Stimulated activated naive CD4-positive, alpha-beta T cell treated with Interleukin-2 at 50 U/mL for 16 hours (primary cell): ENCODE measurements around the gene DOC2B.

ENCODE experiments used
- DNase-seq: peaks from one replicate; lab custom pipeline; 2025; lab: John Stamatoyannopoulos, UW

Gene DOC2B

DNA sequence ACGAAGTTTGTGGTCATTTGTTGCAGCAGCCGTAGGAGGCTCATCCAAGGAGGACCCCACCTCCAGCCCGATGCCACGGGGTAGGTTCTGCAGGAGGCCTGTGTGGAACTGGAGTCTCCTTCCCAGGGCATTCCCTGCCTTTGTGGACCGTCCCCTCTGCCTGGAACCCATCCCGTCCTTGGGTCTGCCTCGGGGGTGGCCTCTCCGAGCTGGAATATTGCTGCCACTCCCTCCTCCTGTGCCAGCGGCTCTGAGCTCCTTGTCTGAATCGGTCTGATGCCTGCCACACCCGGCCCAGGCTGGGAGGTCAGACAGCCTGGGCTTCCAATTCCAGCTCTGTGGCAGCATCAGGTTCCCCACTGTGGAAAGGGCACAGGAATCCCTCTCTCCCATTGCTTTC is 18.8 kb downstream of the DOC2B start:
- DNase-seq, result no peak

DNA sequence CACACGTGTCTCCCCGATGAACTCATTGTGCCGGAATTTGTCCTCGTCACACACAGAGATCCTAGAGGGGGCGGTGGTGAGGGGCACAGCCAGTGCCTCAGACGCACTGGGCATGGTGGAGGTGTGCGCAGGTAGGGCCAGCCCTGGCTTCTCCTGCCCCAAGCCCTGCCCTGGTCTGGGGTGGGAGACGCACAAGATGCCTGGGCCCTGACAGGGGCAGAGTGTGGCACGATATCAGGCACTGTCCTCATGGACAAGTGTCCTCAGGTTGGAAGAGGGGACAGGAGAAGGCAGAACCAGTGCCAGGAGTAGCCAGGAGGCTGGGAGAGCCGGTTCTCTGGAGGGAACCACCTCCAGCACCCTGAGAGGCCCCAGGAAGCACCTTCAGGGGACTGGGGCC is 20.0 kb downstream of the DOC2B start:
- no peak for DNase-seq

DNA sequence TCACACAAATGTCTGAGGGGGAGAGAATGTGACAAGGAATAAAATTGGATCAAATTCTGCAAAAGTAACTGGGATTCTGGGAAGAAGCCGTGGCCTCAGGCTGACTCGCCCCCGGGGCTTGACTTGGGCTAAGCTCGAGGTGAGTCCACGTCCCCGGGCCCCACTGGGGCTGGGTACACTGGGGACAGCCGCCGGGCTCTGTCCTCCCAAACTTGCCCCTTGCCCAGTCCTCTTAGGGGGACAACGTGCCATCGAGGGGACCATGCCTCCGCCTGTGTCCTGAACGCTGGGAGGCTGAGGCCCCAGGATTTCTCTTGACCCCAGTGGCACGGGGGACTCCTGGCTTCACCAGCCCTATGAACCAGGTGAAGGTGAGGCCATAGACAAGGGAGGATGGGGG is 21.1 kb downstream of the DOC2B start:
- DNase-seq, result no peak

DNA sequence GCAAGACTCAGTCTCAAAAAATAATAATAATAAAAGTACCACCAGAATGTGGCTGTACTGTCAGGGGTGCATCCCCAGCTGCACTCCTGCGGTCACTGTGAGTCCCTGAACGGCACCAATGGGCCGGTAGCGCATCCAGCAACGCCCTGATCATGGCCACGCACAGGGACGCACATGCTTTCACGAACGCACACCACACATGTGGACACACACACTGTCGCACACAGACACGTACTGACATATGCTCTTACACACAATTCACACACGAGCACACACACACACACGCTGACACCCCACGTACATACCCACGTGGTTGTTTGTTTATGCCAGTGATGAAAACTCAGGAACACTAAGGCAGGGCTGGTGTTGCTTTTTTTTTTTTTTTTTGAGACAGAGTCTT is 21.8 kb downstream of the DOC2B start:
- no peak for DNase-seq

DNA sequence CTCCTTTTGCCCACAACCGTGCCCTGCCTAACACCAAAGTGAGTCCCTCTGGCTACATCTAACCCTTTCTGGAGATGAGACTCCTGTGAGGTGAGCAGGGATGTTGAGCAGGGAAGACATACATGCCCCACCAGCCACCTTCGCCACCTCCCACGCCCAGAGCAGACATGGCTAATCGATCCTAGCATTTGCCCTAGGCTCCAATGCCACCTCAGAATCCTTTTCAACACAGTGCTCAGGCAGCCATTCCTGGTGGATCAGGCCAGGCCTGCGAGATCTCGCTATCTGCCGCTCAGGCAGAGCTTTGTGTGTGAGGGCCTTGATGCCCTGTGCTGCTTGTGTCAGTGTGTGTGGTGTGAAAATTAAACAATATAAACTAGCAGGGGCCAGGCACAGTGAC is 23.1 kb downstream of the DOC2B start:
- no peak for DNase-seq

DNA sequence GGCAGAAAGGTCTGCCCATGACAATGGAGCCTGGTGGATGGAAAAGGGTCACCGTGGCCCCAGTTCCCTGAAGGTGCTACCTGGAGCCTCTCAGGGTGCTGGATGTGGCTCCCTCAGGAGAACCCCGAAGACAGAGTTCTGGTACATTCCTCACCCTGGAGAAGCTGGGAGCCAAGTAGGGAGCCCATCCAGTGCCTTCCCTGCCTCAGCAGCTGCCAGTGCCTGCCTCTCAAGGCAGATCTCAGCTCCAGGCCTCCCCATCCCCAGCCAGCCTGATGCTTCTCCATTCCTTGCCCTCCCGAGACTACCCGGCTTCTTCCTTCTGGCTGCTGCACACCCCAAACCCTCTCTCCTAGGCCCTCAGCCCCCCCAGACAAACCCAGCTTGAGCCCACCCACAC is 23.5 kb downstream of the DOC2B start:
- no peak for DNase-seq

DNA sequence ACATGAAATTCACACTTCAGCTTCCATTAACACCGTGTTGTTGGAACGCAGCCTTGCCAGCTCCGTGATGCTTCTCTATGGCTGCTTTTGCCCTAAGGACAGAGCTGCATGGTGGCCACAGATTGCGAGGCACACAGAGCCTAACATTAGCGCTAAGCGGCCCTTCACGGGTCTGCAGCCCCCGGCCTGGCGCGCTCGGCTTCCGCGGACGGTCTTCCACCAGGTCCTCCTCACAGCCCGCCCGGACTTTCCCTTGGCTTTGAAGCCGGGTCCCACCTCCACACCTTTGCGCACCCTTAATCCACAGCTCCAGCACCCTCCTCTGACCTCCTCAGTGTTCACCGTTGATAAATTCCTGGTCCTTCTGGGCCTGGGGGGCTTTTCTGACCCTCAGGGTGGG is 24.5 kb downstream of the DOC2B start:
- no peak for DNase-seq

DNA sequence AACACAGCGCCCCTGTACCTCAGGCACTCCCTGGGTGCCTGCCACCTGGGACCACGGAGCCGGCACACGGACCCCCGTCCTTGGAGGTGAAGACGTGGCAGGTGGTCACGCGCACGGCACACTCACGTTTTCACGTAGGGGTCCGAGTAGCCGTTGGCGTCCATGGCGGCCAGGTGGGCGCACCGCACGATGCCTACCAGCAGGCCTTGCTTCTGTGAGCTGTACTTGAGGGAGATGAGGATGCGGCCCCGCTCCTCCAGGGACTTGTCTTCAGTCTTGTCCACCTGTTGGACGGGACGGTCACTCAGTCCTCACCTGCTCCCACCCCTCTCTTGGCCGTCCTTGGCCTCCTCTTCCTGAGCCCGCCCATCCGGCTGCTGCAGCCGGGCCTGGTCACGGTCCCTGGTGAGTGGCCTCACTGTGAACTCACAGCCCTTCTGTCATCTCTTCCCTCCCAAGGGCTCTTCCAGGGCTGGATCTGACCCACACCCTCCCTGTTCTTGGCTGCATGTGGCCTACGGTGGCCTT is 25.3 kb downstream of the DOC2B start:
- no peak for DNase-seq

DNA sequence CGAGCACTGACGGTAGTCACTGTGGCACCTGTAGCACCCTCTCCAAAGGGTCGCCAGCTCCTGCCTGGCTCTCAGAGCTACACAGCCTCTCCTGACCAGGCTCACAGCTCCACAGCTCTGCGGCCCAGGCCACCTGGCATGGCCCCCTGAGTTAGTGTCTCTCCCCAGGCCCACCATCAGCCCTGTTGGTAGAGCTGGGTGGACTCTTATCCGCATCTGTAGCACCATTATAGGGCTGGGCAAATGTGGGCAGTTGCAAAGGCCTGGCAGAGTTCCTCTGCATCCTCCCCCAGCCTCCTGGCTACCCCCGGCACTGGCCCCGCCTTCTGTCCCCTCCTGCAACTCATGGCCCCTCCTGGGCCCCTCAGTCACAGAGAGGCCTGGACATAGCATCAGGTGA is 25.9 kb downstream of the DOC2B start:
- DNase-seq, result no peak

DNA sequence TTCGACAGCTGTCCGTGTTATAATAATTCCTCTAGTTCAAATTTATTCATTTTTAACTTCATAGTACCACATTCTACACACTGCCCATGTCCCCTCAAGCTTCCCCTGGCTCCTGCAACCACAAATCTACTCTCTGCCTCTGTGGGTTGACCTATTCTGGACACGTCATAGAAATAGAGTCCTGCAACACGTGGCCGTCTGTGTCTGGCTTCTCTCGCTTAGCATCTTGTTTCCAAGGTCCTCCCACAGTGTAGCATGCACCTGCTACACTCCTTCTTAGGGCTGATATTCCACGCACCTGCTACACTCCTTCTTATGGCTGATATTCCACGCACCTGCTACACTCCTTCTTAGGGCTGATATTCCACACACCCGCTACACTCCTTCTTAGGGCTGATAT is 27.6 kb downstream of the DOC2B start:
- DNase-seq, result no peak

DNA sequence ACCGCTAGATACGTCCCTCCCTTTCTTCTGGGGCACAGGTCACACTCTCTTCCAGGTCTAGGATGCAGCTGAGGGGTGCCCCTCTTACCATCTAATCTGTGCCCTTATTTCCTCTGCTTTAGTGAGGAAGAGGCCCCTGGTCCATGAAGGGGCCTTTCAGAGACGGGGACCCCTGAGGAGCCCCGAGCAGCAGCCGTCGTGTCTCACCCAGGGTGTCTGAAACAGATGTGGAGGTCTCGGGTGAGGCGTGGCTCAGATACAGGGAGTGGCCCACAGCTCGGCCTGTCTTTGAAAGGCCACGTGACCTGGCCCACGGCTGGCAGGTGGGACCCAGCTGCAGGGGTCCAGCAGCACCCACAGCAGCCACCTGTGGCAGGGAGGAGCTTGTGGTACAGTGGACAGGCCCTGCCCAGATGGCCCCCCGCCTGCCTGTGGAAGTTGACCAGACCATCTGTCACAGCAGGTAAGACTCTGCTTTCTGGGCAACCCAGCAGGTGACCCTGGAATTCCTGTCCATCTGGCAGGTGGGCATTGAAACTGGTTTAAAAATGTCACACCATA is 28.5 kb downstream of the DOC2B start:
- DNase-seq, result no peak

DNA sequence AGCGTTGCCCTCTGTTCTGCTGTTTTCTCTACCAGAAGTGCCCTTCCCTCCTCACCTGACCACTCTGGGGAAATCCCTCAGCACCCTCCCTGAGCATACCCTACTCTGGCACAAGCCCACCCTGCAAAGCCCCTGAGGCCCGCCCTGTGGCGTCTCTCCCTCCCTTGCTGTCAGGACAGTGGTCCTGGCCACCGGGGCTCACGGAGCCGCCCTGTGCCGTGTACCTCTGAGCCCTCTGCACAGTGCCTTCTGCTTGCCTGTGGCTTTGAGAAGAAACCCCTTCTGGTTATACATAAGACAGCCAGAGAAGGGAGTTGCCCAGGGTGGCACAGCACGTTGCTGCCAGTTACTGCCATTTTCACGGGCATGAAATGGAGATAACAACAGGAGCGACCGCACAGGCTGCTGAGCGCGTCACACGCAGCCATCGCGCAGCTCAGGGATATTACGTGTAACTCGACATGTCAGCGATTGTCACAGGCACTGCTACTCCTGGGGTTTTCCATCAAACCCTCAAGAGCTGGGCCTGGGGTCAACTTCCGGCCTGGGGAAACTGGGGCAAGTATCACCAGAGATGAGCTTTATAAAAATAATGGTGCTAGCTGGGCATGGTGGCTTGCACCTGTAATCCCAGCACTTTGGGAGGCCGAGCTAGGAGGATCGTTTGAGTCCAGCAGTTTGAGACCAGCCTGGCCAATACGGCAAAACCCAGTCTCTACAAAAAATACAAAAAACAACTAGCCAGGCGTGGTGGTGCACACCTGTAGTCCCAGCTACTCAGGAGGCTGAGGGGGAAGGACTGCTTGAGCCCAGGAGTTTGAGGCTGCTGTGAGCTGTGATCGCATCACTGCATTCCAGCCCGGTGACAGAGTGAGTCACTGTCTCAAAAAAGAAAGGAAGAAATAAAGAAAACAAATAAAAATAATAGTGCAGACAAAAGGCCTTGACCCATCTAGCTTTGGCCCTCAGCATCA is 29.3 kb downstream of the DOC2B start:
- no peak for DNase-seq

DNA sequence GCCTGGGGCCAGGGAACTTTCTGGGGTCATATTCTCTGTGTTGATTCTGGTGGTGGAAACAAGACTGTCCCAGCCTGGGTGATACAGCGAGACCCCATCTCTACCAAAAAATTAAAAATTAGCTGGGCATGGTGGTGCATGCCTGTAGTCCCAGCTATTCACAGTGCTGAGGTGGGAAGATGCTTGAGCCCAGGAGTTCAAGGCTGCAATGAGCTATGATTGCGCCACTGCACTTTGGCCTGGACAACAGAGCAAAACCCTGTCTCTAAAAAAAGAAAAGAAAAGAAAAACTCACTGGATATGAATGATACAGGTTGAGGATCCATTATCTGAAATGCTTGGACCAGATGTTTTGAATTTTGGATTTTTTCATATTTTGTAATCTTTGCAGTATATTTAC is 30.4 kb downstream of the DOC2B start:
- no peak for DNase-seq

DNA sequence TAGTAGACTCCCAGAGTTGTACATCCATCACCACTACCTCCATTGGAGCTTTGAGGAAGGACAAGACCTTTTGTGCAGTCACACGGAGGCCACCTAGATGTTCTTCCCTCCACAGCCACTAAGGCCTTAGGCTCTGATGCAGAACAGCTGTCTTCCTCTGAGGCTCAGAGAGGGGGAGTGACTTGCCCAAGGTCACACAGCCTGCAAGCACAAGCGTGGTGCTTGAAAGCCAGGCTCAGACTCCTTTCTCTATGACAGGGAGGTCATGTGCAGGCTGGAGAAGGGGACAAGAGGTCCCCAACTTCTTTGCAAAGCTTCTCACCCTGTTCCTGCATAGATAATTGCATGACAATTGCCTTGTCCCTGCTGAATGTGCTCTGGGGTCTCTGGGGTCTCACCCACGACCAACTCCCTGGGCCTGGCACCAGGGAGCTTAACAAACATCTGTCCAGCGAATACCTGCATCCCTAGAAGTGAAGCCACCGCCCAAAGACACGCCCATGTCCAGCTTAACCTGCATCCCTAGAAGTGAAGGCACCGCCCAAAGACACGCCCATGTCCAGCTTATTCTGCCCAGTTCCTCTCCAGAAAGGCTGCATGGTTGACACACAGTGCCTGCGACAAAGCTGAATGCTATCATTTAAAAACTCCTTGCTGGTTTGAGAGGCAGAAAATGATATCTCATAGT is 31.4 kb downstream of the DOC2B start:
- DNase-seq, result no peak

DNA sequence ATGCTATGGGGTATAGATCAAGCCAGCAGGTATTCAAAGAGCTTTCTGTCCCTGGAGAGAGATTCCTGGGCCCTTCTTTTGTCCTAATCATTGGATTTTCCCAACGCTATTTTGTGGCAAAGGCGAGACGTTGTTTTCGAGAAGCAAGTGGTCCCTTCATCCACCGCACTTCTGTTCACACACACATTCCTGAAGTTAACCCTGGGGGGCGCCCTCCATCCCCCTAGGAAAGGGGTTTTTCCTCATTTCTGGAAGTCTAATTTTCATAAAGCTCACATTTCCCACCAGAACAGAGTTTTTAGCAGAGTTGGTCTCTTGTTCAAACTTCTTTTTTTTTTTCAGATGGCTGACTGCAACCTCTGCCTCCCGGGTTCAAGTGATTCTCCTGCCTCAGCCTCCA is 32.2 kb downstream of the DOC2B start:
- no peak for DNase-seq

DNA sequence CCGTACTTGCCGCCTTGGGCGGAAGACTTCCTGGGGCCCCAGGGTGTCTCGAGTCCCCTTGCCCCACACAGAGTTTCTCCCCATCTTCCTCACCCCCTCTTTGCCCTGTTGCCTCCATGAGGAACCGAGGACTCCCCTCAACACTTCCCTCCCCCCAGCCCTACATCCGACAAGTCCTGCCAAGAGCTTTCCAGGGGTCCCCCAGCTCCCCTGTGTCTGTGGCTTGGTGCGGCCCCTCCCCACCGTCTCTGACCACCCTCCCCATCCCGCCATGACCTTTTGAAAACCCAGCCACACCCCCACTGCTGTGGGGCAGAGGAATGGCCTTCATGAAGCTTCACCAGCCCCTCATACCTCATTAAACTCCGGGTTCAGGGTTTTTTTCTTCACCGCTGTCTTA is 32.7 kb downstream of the DOC2B start:
- no peak for DNase-seq

DNA sequence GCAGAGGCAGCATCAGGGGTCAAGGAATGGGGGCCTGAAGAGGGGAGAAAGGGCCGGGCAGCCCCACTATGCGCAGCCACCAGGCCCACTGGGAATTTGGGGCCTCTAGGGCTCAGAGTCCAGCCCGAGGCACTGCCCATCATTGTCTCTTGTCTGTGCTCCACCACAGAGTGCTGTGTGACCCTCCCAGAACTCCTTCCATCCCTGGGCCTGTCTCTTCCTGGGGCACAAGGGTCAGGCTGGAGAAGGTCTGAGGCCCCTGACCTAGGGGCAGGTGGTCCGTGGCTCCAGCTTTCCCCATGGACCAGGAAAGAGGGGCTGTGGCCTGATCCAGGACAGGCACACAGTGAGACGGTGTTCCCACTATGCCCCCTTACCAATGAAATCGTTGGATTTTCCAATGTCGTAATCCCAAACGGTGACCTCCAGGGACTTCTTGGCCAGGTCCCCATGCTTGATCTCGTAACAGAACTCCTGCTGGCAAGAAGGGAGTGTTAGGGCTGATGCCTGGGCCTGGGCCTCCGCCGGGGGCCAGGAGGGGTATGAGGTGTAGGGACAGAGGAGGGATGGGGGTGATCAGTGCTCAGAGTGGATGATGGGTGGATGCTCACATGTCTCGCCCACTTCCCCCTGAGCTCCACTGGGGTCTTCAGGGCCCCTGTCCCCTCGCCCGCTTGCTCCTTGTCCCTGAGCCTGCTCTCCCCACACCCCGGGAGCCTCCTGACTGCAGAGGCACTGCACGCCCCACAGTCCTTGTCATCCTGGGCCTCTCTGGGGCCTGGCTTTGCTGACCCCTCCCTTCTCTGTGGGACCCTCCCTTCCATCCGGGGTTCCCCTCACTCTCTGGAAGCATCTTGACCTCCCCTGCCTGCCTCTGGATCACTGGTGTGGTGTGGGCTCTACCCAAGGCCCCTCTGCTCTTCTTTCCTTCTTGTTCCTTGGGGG is 33.4 kb downstream of the DOC2B start:
- DNase-seq, result no peak

DNA sequence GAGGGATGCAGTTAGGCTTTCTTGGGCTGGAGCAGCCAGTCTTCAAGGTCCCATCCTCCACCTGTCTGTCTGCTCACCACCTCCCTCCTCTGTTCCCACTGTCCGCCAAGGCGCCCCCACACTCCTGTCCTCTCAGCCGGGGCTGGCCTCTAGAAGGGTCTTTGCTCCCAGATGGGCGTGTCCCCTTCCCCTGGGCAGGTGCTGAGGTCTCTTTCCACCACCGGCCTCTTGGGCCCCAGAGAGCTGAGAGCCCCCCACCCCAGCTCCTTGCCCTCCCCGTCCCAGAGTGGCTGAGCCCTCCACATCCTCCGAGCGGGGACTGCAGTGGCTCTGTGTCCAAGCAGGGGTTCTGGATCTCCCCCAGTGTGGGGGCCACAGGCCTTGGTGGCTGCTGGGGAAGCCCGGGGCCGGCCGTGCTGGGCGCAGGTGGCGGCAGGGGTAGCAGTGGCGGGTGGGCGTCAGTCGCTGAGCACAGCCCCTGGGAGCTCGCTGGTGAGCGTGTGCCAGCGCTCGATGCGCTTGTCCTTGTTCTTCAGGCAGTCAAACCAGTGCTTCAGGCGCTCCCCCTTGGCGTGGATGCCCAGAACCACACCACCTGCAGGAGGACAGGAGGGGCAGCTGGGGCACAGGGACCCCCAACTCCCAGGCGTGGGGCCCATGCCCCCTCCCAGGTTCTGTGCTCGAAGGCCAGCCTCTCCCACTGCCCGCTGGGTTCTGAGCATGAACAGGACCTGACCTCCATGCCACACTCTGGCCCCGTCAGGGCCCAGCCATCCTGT is 34.3 kb downstream of the DOC2B start:
- no peak for DNase-seq

DNA sequence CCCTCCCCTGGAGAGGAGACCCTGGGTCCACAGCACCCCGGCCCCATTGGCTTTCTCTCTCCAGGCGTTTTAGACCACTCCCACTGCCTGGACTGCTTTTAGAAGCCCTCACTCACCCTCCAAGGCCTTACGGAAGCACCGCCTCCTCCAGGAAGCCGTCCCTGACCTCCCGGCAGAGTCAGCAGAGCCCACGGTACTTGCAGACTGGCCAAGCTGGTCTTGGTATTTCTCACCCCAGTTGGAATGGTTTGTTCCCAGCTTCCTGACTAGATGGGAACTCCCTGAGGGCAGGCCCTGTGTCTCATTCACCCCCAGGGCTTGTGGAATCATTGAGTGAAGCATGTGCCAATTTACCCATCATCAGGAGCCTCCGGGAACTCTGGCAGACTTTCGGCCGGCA is 34.9 kb downstream of the DOC2B start:
- no peak for DNase-seq

DNA sequence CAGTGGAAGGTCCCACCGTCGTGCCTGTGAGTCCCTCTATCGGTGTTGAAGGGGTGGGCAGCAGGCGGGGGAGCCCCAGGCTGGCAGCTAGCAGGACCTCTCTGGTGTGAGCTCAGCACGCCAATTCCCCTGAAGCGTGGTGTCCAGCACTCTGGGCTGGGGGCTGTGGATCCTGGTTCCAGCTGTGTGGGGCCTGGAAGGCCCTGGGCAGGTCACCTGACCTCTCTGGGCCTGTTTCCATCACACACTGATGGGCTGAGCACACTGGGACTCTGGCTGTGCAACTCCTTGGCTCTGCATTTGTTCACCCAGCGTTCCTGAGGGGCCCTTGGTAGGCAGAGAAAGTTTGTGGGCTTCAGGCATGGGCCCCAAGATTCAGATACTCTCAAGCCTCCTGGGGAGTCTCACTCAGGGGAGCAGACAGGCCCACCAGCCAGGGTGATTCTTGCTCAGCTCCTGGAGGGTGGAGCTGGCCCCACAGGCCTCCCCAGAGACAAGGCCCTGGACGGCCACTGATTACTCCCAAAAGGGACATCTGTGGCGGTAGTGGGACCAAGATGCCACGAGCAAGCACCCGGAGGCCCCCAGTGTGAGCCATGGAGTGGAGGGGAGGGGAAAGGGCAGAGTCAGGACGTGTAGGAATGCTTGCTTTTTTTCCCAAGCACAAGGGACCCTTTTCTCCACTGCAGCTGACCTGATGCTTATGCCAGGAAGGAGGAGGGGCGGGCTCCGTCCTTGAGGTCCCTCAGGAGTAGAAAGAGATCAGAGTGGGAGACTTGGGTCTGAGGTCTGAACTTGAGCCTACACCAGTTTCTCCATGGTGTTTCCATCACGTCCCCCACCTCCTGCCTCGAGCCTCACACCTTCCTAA is 35.5 kb downstream of the DOC2B start:
- no peak for DNase-seq
